Measurements from ENCODE around the gene ITIH6.
A peak's percentile ranks its signal among the peaks of the same experiment; 100 is the strongest.

ITIH6 gene

GRCh38 chrX:54808109-54808604, 10.1 kb upstream of the ITIH6 start (continued):
- peak; percentile 49; the same call in 1 of the 2 replicates for TF ChIP-seq ZIC2 (tag by site-specific recombination; IDR thresholded peaks at IDR 0.05)
- peak; percentile 11; the same call in 1 of the 2 replicates for TF ChIP-seq ZBTB7A (tag by site-specific recombination; IDR thresholded peaks at IDR 0.05; ENCODE audit: low read depth)
- TF ChIP-seq HOXA7 (CRISPR knock-in tag; IDR thresholded peaks at IDR 0.05; ENCODE audit: borderline replicate concordance) = no peak
- no peak for TF ChIP-seq PBX3 (CRISPR knock-in tag; IDR thresholded peaks at IDR 0.05)
- TF ChIP-seq ZNF48 (tag by site-specific recombination; IDR thresholded peaks at IDR 0.05) = no peak
- peak; percentile 88 for TF ChIP-seq ZNF692 (tag by site-specific recombination; IDR thresholded peaks at IDR 0.05)
- TF ChIP-seq ZNF600 (tag by site-specific recombination; IDR thresholded peaks at IDR 0.05) = peak; percentile 84
- no peak for TF ChIP-seq ZNF501 (tag by site-specific recombination; IDR thresholded peaks at IDR 0.05)
- TF ChIP-seq ZNF19 (tag by site-specific recombination; IDR thresholded peaks at IDR 0.05; ENCODE audit: low read depth) = no peak
- TF ChIP-seq IKZF3 (tag by site-specific recombination; IDR thresholded peaks at IDR 0.05) = peak; percentile 76
- no peak for TF ChIP-seq ZNF302 (tag by site-specific recombination; IDR thresholded peaks at IDR 0.05; ENCODE audit: low read depth)
- no peak for TF ChIP-seq PRDM2 (tag by site-specific recombination; IDR thresholded peaks at IDR 0.05; ENCODE audit: borderline replicate concordance)
- TF ChIP-seq ZNF426 (tag by site-specific recombination; IDR thresholded peaks at IDR 0.05) = no peak
- no peak for TF ChIP-seq ZNF391 (tag by site-specific recombination; IDR thresholded peaks at IDR 0.05; ENCODE audit: borderline replicate concordance, low read depth)
- TF ChIP-seq ZBTB26 (tag by site-specific recombination; optimal IDR thresholded peaks at IDR 0.05) = peak; percentile 13
- TF ChIP-seq ZBTB44 (tag by site-specific recombination; IDR thresholded peaks at IDR 0.05) = no peak
- no peak for TF ChIP-seq GLI2 (tag by site-specific recombination; IDR thresholded peaks at IDR 0.05; ENCODE audit: borderline replicate concordance, low read depth)
- no peak for TF ChIP-seq ZNF555 (tag by site-specific recombination; conservative IDR thresholded peaks at IDR 0.05)
- TF ChIP-seq ZBTB8A (tag by site-specific recombination; IDR thresholded peaks at IDR 0.05) = no peak; the same call in none of the 2 replicates
- no peak for TF ChIP-seq GLI4 (tag by site-specific recombination; IDR thresholded peaks at IDR 0.05)
- peak; percentile 77 for TF ChIP-seq ZNF398 (tag by site-specific recombination; IDR thresholded peaks at IDR 0.05)
- peak; percentile 48; the same call in 1 of the 2 replicates for TF ChIP-seq ZNF423 (tag by site-specific recombination; IDR thresholded peaks at IDR 0.05)
- TF ChIP-seq SCRT2 (tag by site-specific recombination; IDR thresholded peaks at IDR 0.05) = no peak
- TF ChIP-seq ZNF37A (tag by site-specific recombination; IDR thresholded peaks at IDR 0.05) = no peak
- TF ChIP-seq ZNF121 (tag by site-specific recombination; IDR thresholded peaks at IDR 0.05) = no peak
- TF ChIP-seq ZNF561 (tag by site-specific recombination; IDR thresholded peaks at IDR 0.05; ENCODE audit: borderline replicate concordance) = no peak

Measured in HEK293 (cell line).